Lung (tissue), 5 donors: ENCODE data around the gene ST8SIA4. TPM values are rescaled to one million over a fixed set of nuclear protein-coding genes. Genes with fewer than 3 reads are reported as not detected.

Experiments used
- polyA plus RNA-seq, 2 donors: library from polyadenylated mRNA; stranded (reverse); fragments of 200-250 nt; gene quantifications; one replicate each; pipeline ENCODE4 v1.2.1, GENCODE V29; 2013
- small RNA-seq: library from RNA; depleted of rRNA; stranded (forward); fragments of <200 nt; gene quantifications from one replicate; pipeline ENCODE3, GENCODE V24; 2014; ENCODE audit warnings: low replicate concordance
- total RNA-seq, 2 donors: library from RNA; depleted of rRNA in 1 of 2; stranded (reverse); fragments of >200 nt in 1 of 2; gene quantifications; one replicate each; pipeline ENCODE4 v1.2.1, GENCODE V29; 2014 to 2021
- donor health status: Bipolar disorder and iron deficiency.
- donor health status: healthy.
- donor health status: DM: yes; HTN: yes; CAD: no.

Gene ST8SIA4
- total and polyA plus RNA-seq, 4 donors = 4.2 to 22.1 (median 14.2) TPM

Small RNAs within 50 kb of the gene (small RNA-seq; reads per million reads assigned to genes)
- gene MIR548P = not detected
